Nucleus accumbens (tissue), 56 donors: ENCODE measurements around the gene AGTRAP.

ENCODE experiments used
- DNase-seq, 56 donors: peaks; one replicate each; lab custom pipeline; 2025; lab: John Stamatoyannopoulos, UW

The AGTRAP gene

DNA sequence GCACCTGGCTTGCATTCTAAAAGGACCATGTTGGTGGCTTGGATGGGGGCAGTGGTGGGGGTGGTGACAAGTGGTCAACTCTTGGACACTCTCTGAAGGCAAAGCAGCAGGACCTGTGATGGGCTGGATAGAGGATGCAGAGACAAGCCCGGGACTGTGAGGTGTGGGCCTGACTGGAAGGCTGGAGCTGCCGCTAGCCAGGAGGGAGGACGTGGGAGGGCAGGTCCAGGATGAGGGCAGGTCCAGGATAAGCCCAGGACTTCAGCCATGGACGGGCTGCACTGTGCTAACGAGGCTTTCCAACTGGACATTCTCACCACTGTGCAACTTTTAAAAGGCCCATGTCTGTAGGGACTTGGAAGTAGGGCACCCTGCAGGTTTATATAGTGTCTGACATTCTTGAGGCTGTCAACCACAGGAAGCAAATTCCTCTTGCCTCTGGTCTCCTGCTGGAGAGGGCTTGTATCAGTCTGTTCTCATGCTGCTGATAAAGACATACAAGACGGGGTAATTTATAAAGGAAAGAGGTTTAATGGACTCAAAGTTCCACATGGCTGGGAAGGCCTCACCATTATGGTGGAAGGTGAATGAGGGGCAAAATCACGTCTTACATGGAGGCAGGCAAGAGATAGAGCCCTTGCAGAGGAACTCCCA is 17.7 kb downstream of the AGTRAP start:
- no peak for DNase-seq

- DNase-seq = no peak
Measured at GRCh38 chr1:11757047-11757446, 21.1 kb downstream of the AGTRAP start.

DNA sequence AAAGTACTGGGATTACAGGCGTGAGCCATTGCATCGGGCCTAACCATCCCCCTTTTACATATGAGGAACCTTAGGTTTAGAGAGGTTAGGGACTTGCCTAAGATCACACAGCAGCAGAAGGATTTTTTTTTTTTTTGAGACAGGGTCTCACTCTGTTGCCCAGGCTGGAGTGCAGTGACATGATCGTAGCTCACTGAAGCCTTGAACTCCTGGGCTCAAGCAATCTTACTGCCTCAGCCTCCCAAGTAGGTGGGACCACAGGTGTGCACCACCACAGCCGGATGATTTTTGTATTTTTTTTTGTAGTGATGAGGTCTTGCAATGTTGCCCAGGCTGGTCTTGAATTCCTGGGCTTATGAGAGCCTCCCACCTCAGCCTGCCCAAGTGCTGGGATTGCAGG is 23.9 kb downstream of the AGTRAP start:
- DNase-seq = no peak

DNA sequence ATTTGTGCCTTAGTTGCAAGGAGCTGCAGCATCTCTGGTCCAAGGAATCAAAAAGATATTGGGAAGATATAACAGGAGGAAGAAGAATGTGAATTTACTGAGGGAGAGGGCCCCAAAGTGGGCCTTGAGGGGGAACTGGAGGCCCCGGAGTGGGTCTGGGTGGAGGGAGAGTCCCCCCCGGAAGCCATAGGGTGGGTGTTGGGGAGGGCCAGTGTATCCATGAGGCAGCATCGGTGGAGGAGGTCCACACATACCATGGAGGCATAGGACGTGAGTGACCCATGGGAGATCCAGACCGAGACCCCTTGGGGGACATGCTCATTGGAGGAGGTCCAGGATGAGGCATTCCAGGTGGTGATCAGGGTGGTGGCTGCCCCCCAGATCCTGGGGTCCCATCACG is 25.3 kb downstream of the AGTRAP start:
- no peak for DNase-seq

DNA sequence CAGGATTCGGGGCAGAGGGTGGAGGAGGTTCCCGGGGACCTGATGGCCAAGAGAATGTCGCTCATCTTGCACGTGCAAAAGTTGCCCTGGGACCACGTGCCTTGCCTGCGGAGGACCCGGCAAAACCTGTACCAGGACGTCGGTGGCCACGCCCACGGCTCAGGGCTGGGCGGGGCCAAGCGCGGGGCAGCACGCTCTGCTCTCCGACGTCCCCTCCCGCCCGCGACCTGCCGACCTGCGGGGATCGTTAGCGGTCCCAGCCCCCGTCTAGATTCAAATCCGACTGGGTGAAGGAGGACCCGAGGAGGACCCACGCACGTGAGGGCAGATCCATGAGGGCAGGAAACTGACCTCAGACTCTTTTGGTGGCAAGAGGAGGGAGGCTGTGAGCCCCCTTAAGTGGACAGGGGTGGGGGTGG is 26.1 kb downstream of the AGTRAP start, which contains the start of gene C1orf167:
TSS of gene C1orf167 (plus strand) at position 206 of the 419 bp plus-strand sequence. CDS start 2,208 bp downstream, outside the sequence.
- no peak for DNase-seq

DNA sequence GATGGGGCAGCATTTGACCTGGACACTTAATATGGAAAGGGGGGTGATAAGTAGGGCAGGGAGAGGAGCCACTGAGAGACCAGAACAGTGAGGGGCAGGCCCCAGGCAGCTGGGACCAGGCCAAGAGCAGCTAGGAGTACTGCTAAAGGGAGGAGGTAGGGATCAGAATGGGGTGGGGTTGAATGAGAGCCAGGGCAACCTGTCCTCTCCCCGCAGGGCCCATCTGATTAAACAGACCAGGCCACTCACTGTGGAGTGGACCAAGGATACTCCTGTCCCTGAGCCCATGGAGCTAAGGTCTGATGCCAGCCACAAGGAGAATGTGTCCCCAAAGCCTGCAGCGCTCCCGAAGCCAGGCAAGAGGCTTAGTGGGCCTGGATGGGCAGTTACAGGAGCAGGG is 28.2 kb downstream of the AGTRAP start:
- no peak for DNase-seq

GRCh38 chr1:11764519-11764918 is 28.6 kb downstream of the AGTRAP start:
- DNase-seq = no peak

DNA sequence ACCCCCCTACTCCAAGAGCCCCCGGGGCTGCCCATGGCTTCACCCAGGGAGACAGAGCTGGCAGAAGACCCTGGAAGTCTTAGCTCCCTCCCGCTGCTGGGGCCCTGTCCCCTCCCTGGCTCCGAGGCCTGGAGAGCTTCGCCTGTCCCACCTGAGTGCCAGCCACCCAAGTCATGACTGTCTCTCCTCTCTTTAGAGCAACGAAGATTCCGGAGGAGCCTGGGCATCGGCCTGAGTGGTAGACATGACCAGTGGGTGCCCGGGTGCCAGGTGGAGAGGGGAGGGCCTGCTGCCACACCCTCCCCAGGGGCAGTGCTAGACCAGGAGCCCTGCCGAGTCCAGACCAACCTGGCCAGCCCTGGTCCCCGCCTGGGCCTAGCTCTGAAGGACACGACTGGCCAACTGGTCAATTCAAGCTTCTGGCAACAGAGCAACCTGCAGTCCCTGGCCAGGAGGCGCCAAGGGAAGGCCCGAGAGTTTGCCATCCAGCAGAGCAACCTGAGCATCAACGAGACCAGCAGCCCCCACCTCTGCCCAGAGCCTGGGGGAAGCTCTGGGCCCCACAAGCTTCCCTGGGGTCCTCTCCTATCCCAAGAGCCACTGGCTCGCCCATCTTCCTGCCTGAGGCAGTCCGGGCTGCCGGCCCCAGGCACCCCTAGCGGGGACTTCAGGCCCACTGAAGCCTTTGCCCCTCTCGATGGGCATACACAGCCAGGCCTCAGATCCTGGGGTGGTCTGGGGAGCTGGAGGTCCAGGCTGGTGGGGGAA is 29.9 kb downstream of the AGTRAP start:
- no peak for DNase-seq

DNA sequence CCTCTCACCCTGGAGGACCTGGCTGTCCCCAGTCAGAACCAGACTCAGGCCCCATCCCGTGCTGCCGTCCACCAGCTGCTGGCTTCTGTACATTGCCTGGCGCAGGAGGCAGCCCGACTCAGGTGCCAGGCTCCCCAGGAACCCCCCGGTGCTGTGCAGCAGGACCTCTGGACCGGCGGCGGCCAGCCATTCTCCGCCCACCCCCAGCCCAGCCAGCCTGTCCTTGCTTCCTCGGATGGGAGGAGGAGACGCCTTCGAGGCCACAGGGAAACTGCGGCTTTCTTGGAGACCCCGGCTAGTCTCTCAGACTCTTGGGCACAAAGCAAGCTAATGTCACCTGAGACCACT is 30.5 kb downstream of the AGTRAP start:
- DNase-seq = no peak

- DNase-seq = no peak
Measured at GRCh38 chr1:11767922-11768704, 32.2 kb downstream of the AGTRAP start.

- no peak for DNase-seq
Measured at GRCh38 chr1:11768821-11769220, 32.9 kb downstream of the AGTRAP start.

- no peak for DNase-seq
Measured at GRCh38 chr1:11769274-11769673, 33.3 kb downstream of the AGTRAP start.

GRCh38 chr1:11770011-11770410 is 34.1 kb downstream of the AGTRAP start:
- DNase-seq = no peak

DNA sequence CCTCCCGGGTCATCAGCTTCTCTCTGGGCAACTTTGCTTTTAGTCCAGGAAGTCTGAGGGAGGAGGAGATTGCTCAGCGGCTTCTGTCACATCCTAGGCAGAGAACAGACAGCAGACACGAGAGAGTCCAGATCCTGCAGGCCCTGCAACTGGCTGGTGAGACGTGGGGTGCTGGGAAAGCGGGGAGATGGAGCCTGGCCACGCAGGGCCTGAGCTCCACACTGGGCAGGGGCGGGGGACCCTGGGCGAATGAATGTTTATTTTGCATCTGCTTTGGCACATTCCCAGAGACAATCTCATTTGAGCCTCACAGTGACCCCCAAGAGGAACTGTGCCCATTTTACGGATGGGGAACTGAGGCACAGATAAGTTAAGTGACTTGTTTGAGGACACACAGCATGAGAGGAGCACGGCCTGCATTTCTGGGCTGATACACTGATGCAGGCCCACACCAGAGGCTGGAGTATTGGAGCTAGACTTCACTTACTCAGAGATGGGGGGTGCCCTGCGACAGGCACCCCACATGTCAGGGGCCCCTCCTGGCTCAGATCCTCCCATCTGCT is 35.6 kb downstream of the AGTRAP start:
- DNase-seq = no peak

- DNase-seq = no peak
Measured at GRCh38 chr1:11772458-11772857, 36.5 kb downstream of the AGTRAP start.

DNA sequence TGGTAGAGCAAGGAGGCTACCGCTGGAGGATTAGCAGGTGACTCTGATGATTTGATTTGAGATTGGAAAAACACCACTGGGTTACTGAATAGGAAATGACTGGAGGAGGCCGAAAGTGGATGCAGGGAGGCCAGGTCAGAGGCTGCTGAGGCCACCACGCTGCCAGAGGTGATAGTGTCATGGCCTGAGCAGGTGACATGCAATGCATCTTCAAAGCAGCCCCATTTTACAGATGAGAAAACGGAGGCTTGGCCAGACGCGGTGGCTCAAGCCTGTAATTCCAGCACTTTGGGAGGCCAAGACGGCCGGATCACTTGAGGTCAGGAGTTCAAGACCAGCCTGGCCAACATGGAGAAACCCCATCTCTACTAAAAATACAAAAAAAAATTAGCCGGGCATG is 38.8 kb downstream of the AGTRAP start:
- DNase-seq = no peak

DNA sequence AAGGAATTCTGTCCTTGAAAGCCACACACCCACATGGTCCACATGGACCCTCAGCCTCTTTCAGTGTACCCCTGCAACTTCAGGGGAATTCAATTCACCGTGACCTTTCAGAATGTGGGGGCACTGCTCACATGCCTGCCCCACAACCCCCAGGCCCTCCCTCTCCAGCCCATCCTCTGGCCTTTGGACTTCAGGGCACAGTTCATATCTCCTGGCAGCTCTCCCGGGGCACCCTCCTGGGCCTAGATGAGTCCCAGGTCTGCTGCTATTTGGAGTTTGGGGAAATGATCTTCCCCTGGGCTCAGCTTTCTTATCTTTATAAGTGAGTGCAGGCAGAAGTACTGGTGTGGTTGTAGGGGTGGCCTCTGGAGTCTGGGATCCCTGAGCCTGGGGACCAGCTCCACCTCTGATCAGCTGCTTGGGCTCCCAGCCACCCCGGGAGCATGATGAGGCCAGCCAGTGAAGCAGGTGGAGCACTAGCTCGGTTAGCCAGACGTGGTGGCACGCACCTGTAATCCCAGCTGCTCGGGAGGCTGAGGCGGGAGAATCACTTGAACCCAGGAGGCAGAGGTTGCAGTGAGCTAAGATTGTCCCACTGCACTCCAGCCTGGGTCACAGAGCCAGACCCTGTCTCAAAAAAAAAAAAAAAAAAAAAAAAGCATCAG is 41.9 kb downstream of the AGTRAP start:
- DNase-seq = no peak

DNA sequence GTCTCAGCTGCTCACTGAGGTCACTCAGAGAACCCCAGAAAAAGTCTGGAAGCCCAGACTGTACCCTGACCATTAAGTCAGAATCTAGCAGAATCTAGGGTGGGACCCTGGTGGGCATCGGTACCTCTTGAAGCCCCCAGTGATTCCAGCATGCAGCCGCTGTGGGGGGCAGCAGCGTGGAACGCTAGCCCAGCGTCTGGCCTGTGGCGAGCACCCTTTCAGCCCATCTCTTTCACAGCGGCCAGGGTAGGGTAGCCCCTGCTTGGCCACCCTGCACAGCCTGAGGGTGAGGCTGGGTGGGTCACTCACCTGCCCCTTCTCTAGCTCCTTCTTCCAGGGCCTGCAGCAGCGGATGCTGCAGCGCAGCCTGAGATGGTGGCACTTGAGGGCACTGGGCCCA is 42.4 kb downstream of the AGTRAP start:
- DNase-seq = no peak

GRCh38 chr1:11778844-11779623 is 43.1 kb downstream of the AGTRAP start:
- no peak for DNase-seq
